Measurements from ENCODE around the gene MGAT4A. TPM values are rescaled to one million over a fixed set of nuclear protein-coding genes. Genes with fewer than 3 reads are reported as not detected.
A peak's percentile ranks its signal among the peaks of the same experiment; 100 is the strongest.

MGAT4A gene
- total and polyA plus RNA-seq, 2 of the 13 experiments (the other 11 are each of a cell fraction or from before 2014, with no cell fraction given), result 47.2 to 90.9 TPM

DNA sequence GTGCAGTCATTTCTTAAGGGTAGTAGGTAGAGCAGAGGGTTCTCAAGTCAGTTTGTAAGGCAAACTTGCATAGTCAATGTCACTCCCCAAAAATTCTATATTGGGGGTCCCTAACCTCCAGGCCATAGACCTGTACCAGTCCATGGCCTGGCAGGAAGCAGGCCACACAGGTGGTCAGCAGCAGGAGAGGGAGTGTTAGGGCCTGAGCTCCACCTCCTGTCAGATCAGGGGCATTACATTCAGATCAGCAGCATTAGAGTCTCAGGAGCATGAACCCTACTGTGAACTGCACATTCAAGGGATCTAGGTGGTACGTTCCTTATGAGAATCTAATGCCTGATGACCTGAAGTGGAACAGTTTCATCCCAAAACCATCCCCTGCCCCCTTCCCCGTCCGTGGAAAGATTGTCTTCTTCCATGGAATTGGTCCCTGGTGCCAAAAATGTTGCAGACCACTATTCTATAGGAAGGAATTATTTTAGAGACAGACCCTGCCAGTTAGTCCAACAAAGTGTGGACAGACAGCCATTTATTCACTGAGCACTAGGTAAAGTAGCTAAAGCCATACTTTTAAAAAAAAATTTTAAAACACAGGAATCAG, 129.3 kb downstream of the MGAT4A start (continued):
- TF ChIP-seq NR2F6 (IDR thresholded peaks at IDR 0.05) (no peak), NR2F6 (CRISPR knock-in tag; IDR thresholded peaks at IDR 0.05) (peak; percentile 53; the same call in 1 of the 2 replicates), RFXANK (CRISPR knock-in tag; IDR thresholded peaks at IDR 0.05) (no peak), MIXL1 (CRISPR knock-in tag; IDR thresholded peaks at IDR 0.05) (0 out of 2 replicates have a peak, but pooled peaks have one; percentile 51), ZNF883 (CRISPR knock-in tag; IDR thresholded peaks at IDR 0.05; ENCODE audit: not compliant biosample characterization) (no peak), SP2 (CRISPR knock-in tag; IDR thresholded peaks at IDR 0.05) (no peak), TEAD3 (CRISPR knock-in tag; optimal IDR thresholded peaks at IDR 0.05; ENCODE audit: borderline replicate concordance) (peak; percentile 67), ZNF709 (CRISPR knock-in tag; IDR thresholded peaks at IDR 0.05) (no peak), HNRNPUL1 (IDR thresholded peaks at IDR 0.05; ENCODE audit: low read depth, low read length) (no peak), MIER2 (CRISPR knock-in tag; IDR thresholded peaks at IDR 0.05) (0 out of 2 replicates have a peak, but pooled peaks have one; percentile 23), ZNF225 (CRISPR knock-in tag; IDR thresholded peaks at IDR 0.05) (no peak), SMAD3 (CRISPR knock-in tag; IDR thresholded peaks at IDR 0.05) (no peak), THYN1 (CRISPR knock-in tag; IDR thresholded peaks at IDR 0.05; ENCODE audit: borderline replicate concordance, low read depth) (no peak), DNMT1 (CRISPR knock-in tag; IDR thresholded peaks at IDR 0.05) (no peak), HCFC1 (IDR thresholded peaks at IDR 0.05; ENCODE audit: low read depth, low read length) (no peak), KAT7 (CRISPR knock-in tag; IDR thresholded peaks at IDR 0.05; ENCODE audit: borderline replicate concordance) (no peak), FOXC1 (CRISPR knock-in tag; IDR thresholded peaks at IDR 0.05; ENCODE audit: borderline replicate concordance) (no peak), RXRB (CRISPR knock-in tag; IDR thresholded peaks at IDR 0.05; ENCODE audit: borderline replicate concordance) (no peak), NR2F2 (IDR thresholded peaks at IDR 0.05; ENCODE audit: borderline replicate concordance, low read depth) (no peak), KLF6 (CRISPR knock-in tag; IDR thresholded peaks at IDR 0.05) (no peak)
- TF ChIP-seq, protein P1, sequence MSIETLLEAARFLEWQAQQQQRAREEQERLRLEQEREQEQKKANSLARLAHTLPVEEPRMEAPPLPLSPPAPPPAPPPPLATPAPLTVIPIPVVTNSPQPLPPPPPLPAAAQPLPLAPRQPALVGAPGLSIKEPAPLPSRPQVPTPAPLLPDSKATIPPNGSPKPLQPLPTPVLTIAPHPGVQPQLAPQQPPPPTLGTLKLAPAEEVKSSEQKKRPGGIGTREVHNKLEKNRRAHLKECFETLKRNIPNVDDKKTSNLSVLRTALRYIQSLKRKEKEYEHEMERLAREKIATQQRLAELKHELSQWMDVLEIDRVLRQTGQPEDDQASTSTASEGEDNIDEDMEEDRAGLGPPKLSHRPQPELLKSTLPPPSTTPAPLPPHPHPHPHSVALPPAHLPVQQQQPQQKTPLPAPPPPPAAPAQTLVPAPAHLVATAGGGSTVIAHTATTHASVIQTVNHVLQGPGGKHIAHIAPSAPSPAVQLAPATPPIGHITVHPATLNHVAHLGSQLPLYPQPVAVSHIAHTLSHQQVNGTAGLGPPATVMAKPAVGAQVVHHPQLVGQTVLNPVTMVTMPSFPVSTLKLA (IDR thresholded peaks at IDR 0.05), result no peak
- TF ChIP-seq, protein P2, sequence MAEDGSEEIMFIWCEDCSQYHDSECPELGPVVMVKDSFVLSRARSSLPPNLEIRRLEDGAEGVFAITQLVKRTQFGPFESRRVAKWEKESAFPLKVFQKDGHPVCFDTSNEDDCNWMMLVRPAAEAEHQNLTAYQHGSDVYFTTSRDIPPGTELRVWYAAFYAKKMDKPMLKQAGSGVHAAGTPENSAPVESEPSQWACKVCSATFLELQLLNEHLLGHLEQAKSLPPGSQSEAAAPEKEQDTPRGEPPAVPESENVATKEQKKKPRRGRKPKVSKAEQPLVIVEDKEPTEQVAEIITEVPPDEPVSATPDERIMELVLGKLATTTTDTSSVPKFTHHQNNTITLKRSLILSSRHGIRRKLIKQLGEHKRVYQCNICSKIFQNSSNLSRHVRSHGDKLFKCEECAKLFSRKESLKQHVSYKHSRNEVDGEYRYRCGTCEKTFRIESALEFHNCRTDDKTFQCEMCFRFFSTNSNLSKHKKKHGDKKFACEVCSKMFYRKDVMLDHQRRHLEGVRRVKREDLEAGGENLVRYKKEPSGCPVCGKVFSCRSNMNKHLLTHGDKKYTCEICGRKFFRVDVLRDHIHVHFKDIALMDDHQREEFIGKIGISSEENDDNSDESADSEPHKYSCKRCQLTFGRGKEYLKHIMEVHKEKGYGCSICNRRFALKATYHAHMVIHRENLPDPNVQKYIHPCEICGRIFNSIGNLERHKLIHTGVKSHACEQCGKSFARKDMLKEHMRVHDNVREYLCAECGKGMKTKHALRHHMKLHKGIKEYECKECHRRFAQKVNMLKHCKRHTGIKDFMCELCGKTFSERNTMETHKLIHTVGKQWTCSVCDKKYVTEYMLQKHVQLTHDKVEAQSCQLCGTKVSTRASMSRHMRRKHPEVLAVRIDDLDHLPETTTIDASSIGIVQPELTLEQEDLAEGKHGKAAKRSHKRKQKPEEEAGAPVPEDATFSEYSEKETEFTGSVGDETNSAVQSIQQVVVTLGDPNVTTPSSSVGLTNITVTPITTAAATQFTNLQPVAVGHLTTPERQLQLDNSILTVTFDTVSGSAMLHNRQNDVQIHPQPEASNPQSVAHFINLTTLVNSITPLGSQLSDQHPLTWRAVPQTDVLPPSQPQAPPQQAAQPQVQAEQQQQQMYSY (CRISPR knock-in tag; IDR thresholded peaks at IDR 0.05), result no peak
- TF ChIP-seq, protein P3, sequence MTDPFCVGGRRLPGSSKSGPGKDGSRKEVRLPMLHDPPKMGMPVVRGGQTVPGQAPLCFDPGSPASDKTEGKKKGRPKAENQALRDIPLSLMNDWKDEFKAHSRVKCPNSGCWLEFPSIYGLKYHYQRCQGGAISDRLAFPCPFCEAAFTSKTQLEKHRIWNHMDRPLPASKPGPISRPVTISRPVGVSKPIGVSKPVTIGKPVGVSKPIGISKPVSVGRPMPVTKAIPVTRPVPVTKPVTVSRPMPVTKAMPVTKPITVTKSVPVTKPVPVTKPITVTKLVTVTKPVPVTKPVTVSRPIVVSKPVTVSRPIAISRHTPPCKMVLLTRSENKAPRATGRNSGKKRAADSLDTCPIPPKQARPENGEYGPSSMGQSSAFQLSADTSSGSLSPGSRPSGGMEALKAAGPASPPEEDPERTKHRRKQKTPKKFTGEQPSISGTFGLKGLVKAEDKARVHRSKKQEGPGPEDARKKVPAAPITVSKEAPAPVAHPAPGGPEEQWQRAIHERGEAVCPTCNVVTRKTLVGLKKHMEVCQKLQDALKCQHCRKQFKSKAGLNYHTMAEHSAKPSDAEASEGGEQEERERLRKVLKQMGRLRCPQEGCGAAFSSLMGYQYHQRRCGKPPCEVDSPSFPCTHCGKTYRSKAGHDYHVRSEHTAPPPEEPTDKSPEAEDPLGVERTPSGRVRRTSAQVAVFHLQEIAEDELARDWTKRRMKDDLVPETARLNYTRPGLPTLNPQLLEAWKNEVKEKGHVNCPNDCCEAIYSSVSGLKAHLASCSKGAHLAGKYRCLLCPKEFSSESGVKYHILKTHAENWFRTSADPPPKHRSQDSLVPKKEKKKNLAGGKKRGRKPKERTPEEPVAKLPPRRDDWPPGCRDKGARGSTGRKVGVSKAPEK (CRISPR knock-in tag; IDR thresholded peaks at IDR 0.05; ENCODE audit: borderline replicate concordance), result no peak
- TF ChIP-seq, protein P4, sequence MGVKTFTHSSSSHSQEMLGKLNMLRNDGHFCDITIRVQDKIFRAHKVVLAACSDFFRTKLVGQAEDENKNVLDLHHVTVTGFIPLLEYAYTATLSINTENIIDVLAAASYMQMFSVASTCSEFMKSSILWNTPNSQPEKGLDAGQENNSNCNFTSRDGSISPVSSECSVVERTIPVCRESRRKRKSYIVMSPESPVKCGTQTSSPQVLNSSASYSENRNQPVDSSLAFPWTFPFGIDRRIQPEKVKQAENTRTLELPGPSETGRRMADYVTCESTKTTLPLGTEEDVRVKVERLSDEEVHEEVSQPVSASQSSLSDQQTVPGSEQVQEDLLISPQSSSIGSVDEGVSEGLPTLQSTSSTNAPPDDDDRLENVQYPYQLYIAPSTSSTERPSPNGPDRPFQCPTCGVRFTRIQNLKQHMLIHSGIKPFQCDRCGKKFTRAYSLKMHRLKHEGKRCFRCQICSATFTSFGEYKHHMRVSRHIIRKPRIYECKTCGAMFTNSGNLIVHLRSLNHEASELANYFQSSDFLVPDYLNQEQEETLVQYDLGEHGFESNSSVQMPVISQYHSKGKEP (CRISPR knock-in tag; IDR thresholded peaks at IDR 0.05), result no peak
